SJCRH30 (cell line): ENCODE results near the gene TMEM167A. TPM values are rescaled to one million over a fixed set of nuclear protein-coding genes. Genes with fewer than 3 reads are reported as not detected.
A peak's percentile ranks its signal among the peaks of the same experiment; 100 is the strongest.

ENCODE experiments used
- DNase-seq, 2 experiments: peaks; one replicate each; pipeline ENCODE4 v3.0.0-alpha.2; 2015 to 2020
- H3K27ac ChIP-seq: fragments of 250-450 bp; sonication (Bioruptor Pico); 2 replicates; pipeline ENCODE4 v1.5.1; 2020; ENCODE audit warnings: mild to moderate bottlenecking, moderate library complexity
- H3K27me3 ChIP-seq: fragments of 250-450 bp; sonication (Bioruptor Pico); 2 replicates; pipeline ENCODE4 v1.5.1; 2020; ENCODE audit warnings: mild to moderate bottlenecking, moderate library complexity
- H3K36me3 ChIP-seq: fragments of 250-450 bp; sonication (Bioruptor Pico); 2 replicates; pipeline ENCODE4 v1.5.1; 2020; ENCODE audit warnings: mild to moderate bottlenecking, moderate library complexity
- H3K4me1 ChIP-seq: fragments of 250-450 bp; sonication (Bioruptor Pico); 2 replicates; pipeline ENCODE4 v1.5.1; 2020; ENCODE audit warnings: mild to moderate bottlenecking, moderate library complexity
- H3K4me3 ChIP-seq: fragments of 250-450 bp; sonication (Bioruptor Pico); 2 replicates; pipeline ENCODE4 v1.5.1; 2020; ENCODE audit warnings: mild to moderate bottlenecking, moderate library complexity
- H3K9me3 ChIP-seq: fragments of 250-450 bp; sonication (Bioruptor Pico); replicated peaks from 2 replicates; pipeline ENCODE4 v1.5.1; 2020; ENCODE audit warnings: mild to moderate bottlenecking, moderate library complexity
- total RNA-seq: library from RNA; depleted of rRNA; stranded (reverse); fragments of >200 nt; shearing (Covaris generic); gene quantifications from 2 replicates; pipeline ENCODE4 v1.2.3, GENCODE V29; 2014; rRNA removed

Gene TMEM167A, protein sequence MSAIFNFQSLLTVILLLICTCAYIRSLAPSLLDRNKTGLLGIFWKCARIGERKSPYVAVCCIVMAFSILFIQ
- 113 and 118 TPM in 2 replicates for total RNA-seq

DNA sequence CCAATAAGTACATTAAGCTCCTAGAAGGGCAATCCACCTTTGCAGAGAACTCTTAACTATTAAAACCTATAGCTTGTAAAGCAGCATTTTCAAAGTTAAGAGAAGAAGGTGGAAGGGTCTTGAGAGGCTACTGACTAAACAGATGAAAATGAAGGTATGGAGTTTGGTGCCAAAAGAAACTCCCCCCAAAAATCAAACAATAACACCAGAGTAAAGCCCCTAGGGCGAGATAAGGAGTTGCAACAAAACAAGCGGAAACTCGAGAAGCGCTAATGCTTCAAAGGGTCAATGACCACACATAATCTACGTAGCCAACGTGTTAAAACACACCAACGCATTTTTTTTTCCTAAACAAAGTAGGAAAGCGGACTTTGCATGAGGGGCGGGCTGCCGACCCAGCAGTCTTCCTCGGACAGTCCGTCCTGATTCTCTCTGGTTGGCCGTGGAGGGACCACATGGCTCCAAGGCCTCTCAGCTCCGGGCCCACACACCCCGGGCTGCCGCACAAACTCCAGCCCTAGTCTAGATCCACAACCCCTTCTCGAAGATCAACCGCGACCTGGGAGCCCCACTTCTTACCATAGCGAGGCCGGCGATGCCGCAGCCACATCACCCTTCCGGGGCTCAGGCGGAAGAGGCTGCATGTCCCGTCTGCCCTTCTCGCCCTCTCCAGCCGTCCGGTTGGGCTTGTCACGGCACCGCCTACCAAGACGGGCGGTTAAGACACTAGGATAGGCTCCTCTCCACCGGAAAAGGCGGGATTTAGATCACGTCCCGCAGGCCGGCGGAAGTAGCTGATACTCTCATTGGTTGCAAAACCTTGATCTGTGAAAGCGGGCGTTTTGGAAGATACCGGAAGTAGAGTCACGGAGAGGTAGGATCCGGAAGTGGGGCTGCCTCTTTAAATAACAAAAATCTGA is at the start of gene TMEM167A, which contains the start of gene XRCC4:
Gene TMEM167A, minus strand, starts transcription at position 653 of the 920 bp plus-strand sequence. Its CDS starts 71 bp downstream, at position 582.
Gene XRCC4, plus strand, starts transcription at position 806 of the 920 bp plus-strand sequence. CDS start 27,373 bp downstream, outside the sequence.
- peaks cover 5% of the 10 kb centered on the region; the same call in 1 of the 2 replicates for H3K4me1 ChIP-seq
- H3K27me3 ChIP-seq = no peaks in the 10 kb centered on the region
- no peaks in the 10 kb centered on the region for H3K9me3 ChIP-seq
- H3K27ac ChIP-seq = peak within 1 kb of the TSS; percentile 88
- DNase-seq = peak; percentile 98 to 99
- H3K4me3 ChIP-seq = peak within 1 kb of the TSS; percentile 93
- H3K36me3 ChIP-seq = peaks cover 3% of the 10 kb centered on the region

DNA sequence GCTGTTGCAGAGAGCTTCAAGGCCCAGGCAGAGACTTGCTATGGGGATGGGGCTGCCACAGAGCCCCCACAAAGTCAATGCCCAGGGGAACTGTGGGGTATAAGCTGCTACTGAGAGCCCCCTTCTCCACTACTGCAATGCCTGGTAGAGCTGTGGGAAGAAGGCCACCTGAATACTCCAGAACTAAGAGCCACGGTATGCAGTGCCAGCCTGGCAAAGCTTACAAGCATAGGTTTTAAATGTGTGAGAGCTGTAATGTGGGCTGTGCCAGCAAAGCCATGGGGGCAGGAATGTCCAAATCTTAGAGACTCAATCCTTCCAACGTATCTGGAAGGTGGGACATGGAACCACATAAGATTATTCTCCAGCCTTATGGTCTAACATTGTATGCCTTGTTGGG is 49.3 kb upstream of the TMEM167A start:
- no peaks in the 10 kb centered on the region for H3K4me1 ChIP-seq
- H3K9me3 ChIP-seq = peaks cover 10% of the 10 kb centered on the region
- no peak for DNase-seq
- H3K27me3 ChIP-seq = no peaks in the 10 kb centered on the region
- H3K27ac ChIP-seq = no peak overlapping the region
- no peaks in the 10 kb centered on the region for H3K36me3 ChIP-seq
- no peak overlapping the region for H3K4me3 ChIP-seq

DNA sequence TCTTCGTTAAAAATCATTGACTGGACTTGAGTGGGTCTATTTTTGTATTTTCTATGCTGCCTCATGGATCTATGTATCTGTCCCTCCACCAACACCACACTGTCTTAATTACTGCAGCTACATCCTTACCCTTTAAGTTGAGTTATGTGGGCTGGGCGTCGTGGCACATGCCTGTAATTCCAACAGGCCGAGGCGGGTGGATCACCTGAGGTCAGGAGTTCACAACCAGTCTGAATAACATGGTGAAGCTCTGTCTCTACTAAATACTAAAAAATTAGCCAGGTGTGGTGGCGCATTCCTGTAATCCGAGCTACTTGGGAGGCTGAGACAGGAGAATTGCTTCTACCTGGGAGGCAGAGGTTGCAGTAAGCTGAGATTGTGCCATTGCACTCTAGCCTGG is 48.4 kb upstream of the TMEM167A start:
- DNase-seq = no peak
- no peak overlapping the region for H3K4me3 ChIP-seq
- no peak overlapping the region for H3K27ac ChIP-seq
- H3K36me3 ChIP-seq = no peaks in the 10 kb centered on the region
- no peaks in the 10 kb centered on the region for H3K27me3 ChIP-seq
- H3K9me3 ChIP-seq = peaks cover 10% of the 10 kb centered on the region
- no peaks in the 10 kb centered on the region for H3K4me1 ChIP-seq

DNA sequence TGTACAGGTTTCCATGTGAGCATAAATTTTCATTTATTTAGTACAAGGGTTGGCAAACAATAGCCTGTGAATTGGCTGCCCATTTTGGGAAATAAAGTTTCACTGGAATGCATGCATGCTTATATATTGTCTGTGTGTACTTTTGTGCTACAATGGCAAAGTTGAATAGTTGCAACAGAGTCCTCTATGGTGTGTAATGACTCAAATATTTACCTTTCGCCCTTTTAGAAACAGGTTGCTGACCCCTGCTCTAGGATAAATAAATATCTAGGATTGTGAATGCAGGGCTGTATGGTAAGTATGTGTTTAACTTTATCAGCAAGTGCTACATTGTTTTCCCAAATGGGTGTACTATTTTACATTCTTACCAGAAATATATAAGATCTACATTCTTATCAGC is 47.4 kb upstream of the TMEM167A start:
- Histone ChIP-seq H3K36me3 (no peaks in the 10 kb centered on the region), H3K9me3 (peaks cover 8% of the 10 kb centered on the region), H3K4me1 (no peaks in the 10 kb centered on the region), H3K27ac (no peak overlapping the region), H3K27me3 (no peaks in the 10 kb centered on the region), H3K4me3 (no peak overlapping the region)
- DNase-seq = no peak

DNA sequence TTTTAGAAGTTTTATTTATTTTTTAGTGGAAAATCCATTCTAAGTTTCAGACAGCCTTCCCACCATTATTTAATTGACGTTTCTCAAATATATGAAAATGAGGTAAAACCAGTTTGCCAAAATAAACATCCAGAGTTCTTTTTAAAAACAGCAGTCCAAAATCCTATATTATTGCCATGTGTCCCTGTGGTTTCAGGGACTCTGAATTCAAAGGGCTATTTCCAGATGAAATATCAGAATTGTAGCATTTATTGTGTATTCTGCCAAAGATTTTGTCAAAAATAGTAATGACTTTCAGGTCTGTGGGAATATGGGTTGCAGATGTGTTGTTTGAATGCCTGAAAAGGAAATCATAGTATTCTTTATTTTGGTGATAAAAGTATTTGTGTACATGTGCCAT is 41.8 kb upstream of the TMEM167A start:
- Histone ChIP-seq H3K27me3 (no peaks in the 10 kb centered on the region), H3K36me3 (peaks cover 6% of the 10 kb centered on the region; the same call in 1 of the 2 replicates), H3K27ac (no peak overlapping the region)

DNA sequence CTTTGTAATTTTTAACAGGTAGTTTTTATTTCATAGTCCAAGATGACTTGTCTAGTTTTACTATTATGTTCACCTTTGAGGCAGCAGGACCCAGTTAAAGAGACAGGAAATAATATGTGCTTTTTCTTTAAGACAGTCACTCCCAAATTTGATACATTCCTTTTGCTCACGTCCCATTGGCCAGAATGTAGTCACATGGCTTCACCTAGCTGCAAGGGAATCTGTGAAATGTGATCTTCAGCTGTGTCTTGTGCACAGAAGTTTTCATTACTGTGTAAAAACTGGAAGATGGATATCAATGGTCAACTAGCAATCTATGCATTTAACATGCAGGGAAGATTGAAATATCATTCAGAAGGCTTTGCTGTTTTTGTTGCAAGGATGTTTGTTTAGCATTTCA is 41.3 kb upstream of the TMEM167A start:
- no peak overlapping the region for H3K4me3 ChIP-seq
- H3K27ac ChIP-seq = no peak overlapping the region
- DNase-seq = no peak
- no peaks in the 10 kb centered on the region for H3K4me1 ChIP-seq
- no peaks in the 10 kb centered on the region for H3K27me3 ChIP-seq
- H3K9me3 ChIP-seq = peaks cover 10% of the 10 kb centered on the region; the same call in 1 of the 2 replicates
- H3K36me3 ChIP-seq = peaks cover 6% of the 10 kb centered on the region; the same call in 1 of the 2 replicates

More for the DNA sequence above, 41.8 kb upstream of the TMEM167A start:
- H3K4me3 ChIP-seq = no peak overlapping the region
- H3K4me1 ChIP-seq = no peaks in the 10 kb centered on the region
- DNase-seq = no peak
- peaks cover 10% of the 10 kb centered on the region; the same call in 1 of the 2 replicates for H3K9me3 ChIP-seq

DNA sequence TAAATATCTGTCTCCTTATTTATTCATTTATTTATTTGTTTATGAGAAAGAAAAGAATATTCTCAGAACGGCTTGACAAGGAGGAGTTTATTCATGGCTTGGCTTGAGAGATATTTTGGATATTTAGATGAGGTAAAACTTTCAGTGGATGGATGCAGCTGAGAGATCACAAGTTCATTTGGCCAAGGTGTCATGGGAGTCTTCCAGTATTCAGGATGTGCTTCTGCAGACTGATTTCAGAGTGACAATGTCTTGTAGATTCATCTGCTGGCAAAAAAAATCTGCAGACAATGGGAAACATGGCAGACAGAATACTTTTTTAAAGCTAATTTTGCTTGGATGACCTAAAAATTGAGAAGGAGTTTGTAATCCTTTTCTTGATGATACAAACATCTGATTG is 38.6 kb upstream of the TMEM167A start:
- Histone ChIP-seq H3K27me3 (no peaks in the 10 kb centered on the region), H3K4me1 (no peaks in the 10 kb centered on the region), H3K9me3 (peaks cover 10% of the 10 kb centered on the region; the same call in 1 of the 2 replicates), H3K36me3 (peaks cover 11% of the 10 kb centered on the region), H3K4me3 (no peak overlapping the region), H3K27ac (no peak overlapping the region)
- DNase-seq = no peak

DNA sequence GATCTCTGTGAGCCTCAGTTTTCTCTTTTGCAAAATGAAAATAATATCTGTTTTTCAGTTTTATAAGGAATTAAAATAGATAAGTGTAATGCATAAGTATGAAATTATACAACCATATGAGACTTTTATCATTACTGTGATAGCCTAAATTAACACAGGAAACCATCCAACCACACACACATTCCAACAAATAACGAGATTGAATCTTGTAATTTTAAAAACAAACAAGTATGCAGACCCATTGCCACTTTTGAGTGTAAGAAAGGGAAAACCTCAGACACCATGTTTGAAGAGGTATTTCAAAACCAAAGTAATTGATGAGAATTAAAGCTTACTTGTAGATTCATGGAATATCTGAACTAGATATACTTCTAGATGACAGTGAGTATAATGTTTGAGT is 32.2 kb upstream of the TMEM167A start:
- no peaks in the 10 kb centered on the region for H3K4me1 ChIP-seq
- no peak overlapping the region for H3K4me3 ChIP-seq
- H3K9me3 ChIP-seq = no peaks in the 10 kb centered on the region
- DNase-seq = no peak
- no peaks in the 10 kb centered on the region for H3K27me3 ChIP-seq
- H3K36me3 ChIP-seq = peaks cover 6% of the 10 kb centered on the region
- H3K27ac ChIP-seq = no peak overlapping the region

DNA sequence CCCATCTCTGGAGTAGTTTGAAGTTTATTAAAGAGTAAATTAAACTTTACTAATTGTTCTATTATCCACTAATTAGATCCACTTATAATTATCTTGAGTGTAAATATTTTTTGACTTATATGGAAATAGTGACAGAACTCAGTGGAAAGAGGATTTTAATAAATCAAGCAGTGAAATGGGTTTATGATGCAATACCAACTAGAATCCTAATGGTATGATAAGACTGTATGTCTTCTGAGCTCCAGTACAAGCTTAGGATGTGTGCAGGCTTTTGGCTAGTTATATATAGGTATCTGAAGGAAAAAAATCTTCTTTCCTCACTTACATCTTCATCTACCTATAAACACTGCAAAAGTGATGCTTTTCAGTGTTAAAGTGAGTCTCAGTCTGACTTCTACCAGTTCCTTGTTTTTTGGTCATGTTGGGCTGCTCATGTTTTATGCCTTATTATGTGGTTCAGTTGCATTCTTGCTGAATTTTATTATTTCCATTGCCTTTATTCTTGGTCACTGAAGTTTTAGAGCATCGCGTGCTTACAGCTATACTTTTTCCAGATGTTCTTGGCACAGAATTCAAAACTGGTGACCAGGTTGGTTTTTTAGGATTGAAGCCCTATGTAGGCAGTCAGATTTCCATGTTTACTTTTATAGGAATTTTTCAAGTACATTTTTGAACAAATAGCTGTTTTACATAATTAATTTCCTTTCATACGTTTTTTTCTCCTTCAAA is 30.7 kb upstream of the TMEM167A start:
- DNase-seq = no peak
- H3K36me3 ChIP-seq = peaks cover 6% of the 10 kb centered on the region
- no peak overlapping the region for H3K27ac ChIP-seq
- H3K4me1 ChIP-seq = no peaks in the 10 kb centered on the region
- no peaks in the 10 kb centered on the region for H3K9me3 ChIP-seq
- H3K27me3 ChIP-seq = no peaks in the 10 kb centered on the region
- no peak overlapping the region for H3K4me3 ChIP-seq

DNA sequence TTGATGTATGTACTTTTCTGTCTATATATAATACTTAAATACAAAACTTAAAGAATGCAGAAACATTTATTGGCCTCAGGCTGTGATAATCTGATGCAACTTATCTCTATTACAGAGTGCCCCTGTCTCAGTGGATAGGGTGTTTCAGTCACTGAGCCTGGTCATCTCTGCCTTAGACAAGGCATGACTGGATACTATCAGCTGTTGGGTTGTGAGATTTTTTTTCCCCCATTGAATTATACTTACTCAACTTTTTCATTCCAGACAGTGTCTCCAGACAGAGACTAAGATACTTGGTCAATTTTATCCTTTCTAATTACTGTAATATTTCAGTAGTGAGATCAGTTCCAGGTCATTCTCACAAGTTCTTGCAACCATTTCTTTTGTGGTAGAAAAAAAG is 26.8 kb upstream of the TMEM167A start:
- H3K27me3 ChIP-seq = no peaks in the 10 kb centered on the region
- H3K4me3 ChIP-seq = no peak overlapping the region
- no peaks in the 10 kb centered on the region; the same call in 1 of the 2 replicates for H3K36me3 ChIP-seq
- H3K9me3 ChIP-seq = no peaks in the 10 kb centered on the region
- peaks cover 15% of the 10 kb centered on the region for H3K4me1 ChIP-seq
- no peak for DNase-seq
- no peak overlapping the region for H3K27ac ChIP-seq

DNA sequence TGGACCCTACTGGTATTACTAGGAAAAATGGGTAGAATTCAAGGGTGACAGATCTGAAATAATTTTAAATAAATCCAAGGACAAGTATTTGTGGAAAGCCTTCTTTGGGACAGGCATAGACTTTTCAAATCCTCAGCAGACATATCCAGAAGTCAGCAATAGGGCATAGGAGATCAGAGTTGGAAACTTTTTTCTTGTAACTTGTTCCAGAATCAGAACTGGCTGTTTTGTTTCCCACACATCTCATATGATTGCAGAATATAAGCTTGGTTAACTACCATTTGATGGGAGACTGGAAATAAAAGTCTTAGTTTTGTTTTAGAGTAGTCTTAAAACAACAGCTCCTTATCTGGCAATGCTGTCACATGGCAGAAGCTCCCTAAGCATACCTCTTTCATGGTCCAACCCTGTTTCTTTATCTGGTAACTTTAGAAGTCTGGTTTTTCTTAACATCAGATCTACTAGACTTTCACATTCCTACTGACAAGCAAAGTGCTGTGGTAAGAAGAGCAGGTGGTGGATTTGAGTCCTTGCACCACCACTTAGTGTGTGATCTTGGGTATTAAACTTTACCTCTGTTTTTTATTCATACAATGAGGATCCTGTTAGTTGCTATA is 25.3 kb upstream of the TMEM167A start:
- no peaks in the 10 kb centered on the region; the same call in 1 of the 2 replicates for H3K36me3 ChIP-seq
- peaks cover 31% of the 10 kb centered on the region for H3K4me1 ChIP-seq
- H3K9me3 ChIP-seq = no peaks in the 10 kb centered on the region
- no peak overlapping the region for H3K4me3 ChIP-seq
- no peaks in the 10 kb centered on the region for H3K27me3 ChIP-seq
- no peak overlapping the region for H3K27ac ChIP-seq
- peak in 1 of 2 experiments; percentile 54 for DNase-seq

DNA sequence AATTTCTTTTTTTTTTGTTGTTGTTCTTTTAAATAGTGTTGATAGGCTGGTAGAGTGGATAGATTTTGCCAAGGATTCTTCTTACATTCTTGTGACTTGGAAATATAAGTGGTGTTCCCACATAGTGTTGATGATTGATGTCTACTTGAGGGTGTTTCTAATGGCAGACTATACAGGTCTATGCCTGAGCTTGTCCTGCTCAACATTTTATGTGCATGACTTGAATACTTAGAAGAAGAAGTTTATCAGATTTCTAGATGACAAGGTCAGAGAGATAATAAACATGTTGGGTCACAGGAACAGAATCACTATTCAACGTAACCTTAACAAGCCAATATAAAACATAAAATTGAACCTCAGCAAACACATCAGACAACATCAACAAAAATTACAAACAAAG is 24.3 kb upstream of the TMEM167A start:
- Histone ChIP-seq H3K27ac (no peak overlapping the region), H3K4me1 (peaks cover 39% of the 10 kb centered on the region), H3K9me3 (no peaks in the 10 kb centered on the region), H3K4me3 (no peak overlapping the region), H3K27me3 (no peaks in the 10 kb centered on the region), H3K36me3 (no peaks in the 10 kb centered on the region; the same call in 1 of the 2 replicates)
- DNase-seq = no peak

DNA sequence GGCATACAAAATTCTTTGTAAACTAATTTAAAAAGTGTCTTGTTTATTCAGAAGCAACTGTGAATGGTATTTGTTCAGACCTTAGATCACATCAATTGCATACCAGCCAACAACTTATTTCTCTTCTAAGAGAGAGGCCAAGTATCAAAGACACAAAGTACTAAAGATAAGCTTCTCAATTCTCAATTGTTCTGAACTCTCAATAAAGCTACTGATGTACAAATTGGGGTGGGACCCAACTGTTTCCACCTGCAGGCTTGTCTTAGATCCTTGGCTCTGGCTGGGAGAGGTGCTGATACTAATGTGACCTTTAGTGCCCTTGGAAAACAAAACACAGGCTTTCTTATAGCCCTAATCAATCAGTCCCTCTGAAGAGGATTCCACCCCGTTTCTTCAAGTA is 22.3 kb upstream of the TMEM167A start:
- Histone ChIP-seq H3K27ac (no peak overlapping the region), H3K4me3 (no peak overlapping the region), H3K36me3 (no peaks in the 10 kb centered on the region), H3K27me3 (no peaks in the 10 kb centered on the region), H3K9me3 (no peaks in the 10 kb centered on the region), H3K4me1 (peaks cover 39% of the 10 kb centered on the region)
- no peak for DNase-seq

DNA sequence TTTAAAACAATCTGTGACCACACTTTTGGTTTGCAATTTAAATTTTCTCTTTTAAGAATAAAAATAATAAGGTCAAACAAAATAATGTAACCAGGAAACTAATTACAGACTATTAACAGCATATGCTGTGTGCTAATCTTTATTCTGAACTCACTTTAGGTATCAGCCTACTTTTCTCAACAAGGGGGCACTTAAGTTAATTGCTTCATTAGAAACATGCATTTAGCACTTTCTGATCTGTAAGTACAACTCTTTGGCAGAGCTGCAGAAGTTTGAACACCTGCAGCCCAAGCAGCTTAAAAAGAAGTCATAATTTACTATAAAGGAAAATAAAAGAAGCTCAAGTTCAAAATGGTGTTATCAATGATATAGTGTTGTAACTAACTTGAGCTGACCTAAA is 21.8 kb upstream of the TMEM167A start:
- H3K27me3 ChIP-seq = no peaks in the 10 kb centered on the region
- no peak for DNase-seq
- H3K27ac ChIP-seq = peak overlapping the region; percentile 73
- no peaks in the 10 kb centered on the region for H3K36me3 ChIP-seq
- H3K9me3 ChIP-seq = no peaks in the 10 kb centered on the region
- H3K4me3 ChIP-seq = no peak overlapping the region
- peaks cover 39% of the 10 kb centered on the region for H3K4me1 ChIP-seq
